ENCODE results near the gene ARHGDIG. TPM values are rescaled to one million over a fixed set of nuclear protein-coding genes. Genes with fewer than 3 reads are reported as not detected.

Gene ARHGDIG
- total and polyA plus RNA-seq, 12 donors: 0.23 to 3.5 (median 0.88) TPM; not detected in 3

DNA sequence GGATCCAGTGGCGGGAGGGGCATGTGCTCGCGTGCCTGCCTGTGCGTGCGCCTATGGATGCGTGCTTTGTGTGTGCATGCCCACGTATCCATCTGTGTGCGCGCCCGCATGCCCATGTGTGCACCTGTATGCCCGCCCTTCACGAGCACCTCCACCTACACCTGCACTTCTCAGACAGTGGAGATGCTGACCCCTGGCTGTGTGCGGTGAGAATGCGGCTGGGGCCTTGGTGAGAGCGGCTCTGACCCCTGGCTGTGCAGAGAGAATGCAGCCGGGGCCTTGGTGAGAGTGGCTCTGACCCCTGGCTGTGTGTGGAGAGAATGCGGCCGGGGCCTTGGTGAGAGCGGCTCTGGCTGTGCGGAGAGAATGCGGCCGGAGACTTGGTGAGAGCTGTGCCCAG is 38.2 kb downstream of the ARHGDIG start:
- Histone ChIP-seq H3K27me3 (no peaks in the 10 kb centered on the region), H3K4me1 (replicated peaks in 1 of 2) (no peaks in the 10 kb centered on the region)
- TF ChIP-seq CTCF (IDR thresholded peaks at IDR 0.05) (no peak), POLR2A (IDR thresholded peaks at IDR 0.05) (no peak)

DNA sequence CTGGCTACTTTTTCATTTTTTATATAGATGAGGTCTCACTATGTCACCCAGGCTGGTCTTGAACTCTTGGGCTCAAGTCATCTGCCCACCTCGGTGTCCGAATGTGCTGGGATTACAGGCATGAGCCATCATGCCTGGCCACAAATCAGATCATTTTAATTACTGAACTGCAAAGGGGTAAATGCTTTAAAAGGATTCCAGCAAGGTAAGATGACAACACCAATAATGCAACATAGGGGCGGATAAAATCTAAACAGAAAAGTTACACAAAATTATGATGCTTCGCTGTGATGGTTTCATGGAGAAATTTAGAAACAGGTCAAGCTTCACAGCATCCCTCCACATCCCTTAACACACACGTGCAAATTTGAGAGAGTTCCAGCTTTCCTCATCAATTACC is 39.8 kb downstream of the ARHGDIG start:
- no peaks in the 10 kb centered on the region for H3K4me1 ChIP-seq (replicated peaks in 1 of 2)
- no peak overlapping the region for H3K27ac ChIP-seq
- H3K9me3 ChIP-seq (replicated peaks in 1 of 3): no peaks in the 10 kb centered on the region
- TF ChIP-seq CTCF (IDR thresholded peaks at IDR 0.05) (no peak), POLR2A (IDR thresholded peaks at IDR 0.05) (no peak)
- H3K4me3 ChIP-seq: no peak overlapping the region
- H3K36me3 ChIP-seq (replicated peaks in 1 of 2): no peaks in the 10 kb centered on the region
- 93 to 96% (median 94%) methylated on average over 5 of the region's 5 CpGs for WGBS, 4 donors
- no peak for DNase-seq
- no peaks in the 10 kb centered on the region for H3K27me3 ChIP-seq
- intact Hi-C loops (cut with DNase I): no loop called here

More for the DNA sequence above, 38.2 kb downstream of the ARHGDIG start:
- intact Hi-C loops (cut with DNase I): no loop called here
- WGBS, 4 donors: 70 to 94% (median 93%) methylated on average over 8 to 22 of the region's 22 CpGs
- Histone ChIP-seq H3K4me3 (no peak overlapping the region), H3K9me3 (replicated peaks in 1 of 3) (no peaks in the 10 kb centered on the region), H3K27ac (no peak overlapping the region), H3K36me3 (replicated peaks in 1 of 2) (peaks cover 0 to 9% of the 10 kb centered on the region in 2 donors)
- no peak for DNase-seq

DNA sequence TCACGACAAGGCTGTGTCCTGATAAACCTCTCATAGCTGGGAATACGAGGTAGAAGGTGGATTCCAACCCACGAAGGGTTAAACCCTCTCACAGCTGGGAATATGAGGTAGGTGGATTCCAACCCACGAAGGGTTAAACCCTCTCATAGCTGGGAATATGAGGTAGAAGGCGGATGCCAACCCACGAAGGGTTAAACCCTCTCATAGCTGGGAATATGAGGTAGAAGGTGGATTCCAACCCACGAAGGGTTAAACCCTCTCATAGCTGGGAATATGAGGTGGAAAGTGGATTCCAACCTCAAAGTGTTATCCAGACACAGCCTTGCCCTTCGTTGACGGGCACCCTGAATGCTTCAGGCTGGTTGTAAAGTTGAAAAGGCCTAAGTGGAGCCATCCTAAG is 41.1 kb downstream of the ARHGDIG start:
- no peak for DNase-seq
- peak overlapping the region in 1 of 5 donors; percentile 27 for H3K27ac ChIP-seq
- TF ChIP-seq POLR2A (IDR thresholded peaks at IDR 0.05) (no peak), CTCF (IDR thresholded peaks at IDR 0.05) (no peak)
- no peaks in the 10 kb centered on the region for H3K27me3 ChIP-seq
- H3K36me3 ChIP-seq (replicated peaks in 1 of 2): no peaks in the 10 kb centered on the region
- no peaks in the 10 kb centered on the region for H3K4me1 ChIP-seq (replicated peaks in 1 of 2)
- no peak overlapping the region for H3K4me3 ChIP-seq
- intact Hi-C loops (cut with DNase I): no loop called here
- 66 to 82% (median 78%) methylated on average over 9 of the region's 9 CpGs for WGBS, 4 donors
- H3K9me3 ChIP-seq (replicated peaks in 1 of 3): no peaks in the 10 kb centered on the region

GRCh38 chr16:322476-323143 is 42.2 kb downstream of the ARHGDIG start:
- Histone ChIP-seq H3K27me3 (no peaks in the 10 kb centered on the region), H3K4me3 (no peak overlapping the region), H3K27ac (no peak overlapping the region), H3K9me3 (replicated peaks in 1 of 3) (no peaks in the 10 kb centered on the region), H3K36me3 (replicated peaks in 1 of 2) (no peaks in the 10 kb centered on the region), H3K4me1 (replicated peaks in 1 of 2) (peaks cover 9 to 10% of the 10 kb centered on the region in 2 donors)
- intact Hi-C loops (cut with DNase I): no loop called here
- TF ChIP-seq POLR2A (IDR thresholded peaks at IDR 0.05): no peak
- no peak for TF ChIP-seq CTCF (IDR thresholded peaks at IDR 0.05)
- DNase-seq: no peak
- 91 to 95% (median 92%) methylated on average over 7 to 13 of the region's 13 CpGs for WGBS, 4 donors
